ENCODE data around the gene PPP2R5B. TPM values are rescaled to one million over a fixed set of nuclear protein-coding genes. Genes with fewer than 3 reads are reported as not detected.
A peak's percentile ranks its signal among the peaks of the same experiment; 100 is the strongest.

PPP2R5B gene
- total and polyA plus RNA-seq, 9 donors = 8.0 to 16.2 (median 12.2) TPM

GRCh38 chr11:64887757-64888405 lies 36.6 kb upstream of the PPP2R5B start:
- Histone ChIP-seq H3K36me3 (no peaks in the 10 kb centered on the region), H3K4me1 (ENCODE audit: insufficient read depth) (peaks cover 1% of the 10 kb centered on the region), H3K27ac (no peak overlapping the region), H3K27me3 (no peaks in the 10 kb centered on the region), H3K9me3 (no peaks in the 10 kb centered on the region), H3K4me3 (no peak overlapping the region)
- peak; percentile 69 to 88 (median 82) for DNase-seq
- intact Hi-C loops (cut with DNase I) = loop anchor here in 2 of 4 donors (2.0 to 5.0 kb wide), 2 partner anchors 41 to 43 kb away; partner anchors contain the start of gene CDC42BPG (in 1 of the 2)
- TF ChIP-seq CTCF (IDR thresholded peaks at IDR 0.05) (peak; percentile 90 to 96 (median 95)), POLR2A (IDR thresholded peaks at IDR 0.05) (no peak), EP300 (IDR thresholded peaks at IDR 0.05) (no peak)
- WGBS, 3 donors = 15 to 21% (median 17%) methylated on average over 33 to 34 of the region's 34 CpGs

GRCh38 chr11:64888406-64888728 lies 36.1 kb upstream of the PPP2R5B start:
- H3K4me1 ChIP-seq (ENCODE audit: insufficient read depth) = peaks cover 1% of the 10 kb centered on the region
- no peaks in the 10 kb centered on the region for H3K27me3 ChIP-seq
- H3K4me3 ChIP-seq = no peak overlapping the region
- intact Hi-C loops (cut with DNase I) = loop anchor here in 2 of 4 donors (2.0 to 5.0 kb wide), 2 partner anchors 41 to 44 kb away; partner anchors contain the start of gene CDC42BPG (in 1 of the 2)
- H3K27ac ChIP-seq = no peak overlapping the region
- no peaks in the 10 kb centered on the region for H3K9me3 ChIP-seq
- TF ChIP-seq EP300 (IDR thresholded peaks at IDR 0.05) (no peak), POLR2A (IDR thresholded peaks at IDR 0.05) (no peak), CTCF (IDR thresholded peaks at IDR 0.05) (no peak)
- no peak for DNase-seq
- WGBS, 3 donors = 62 to 69% (median 68%) methylated on average over 8 of the region's 8 CpGs
- H3K36me3 ChIP-seq = no peaks in the 10 kb centered on the region

- H3K9me3 ChIP-seq = no peaks in the 10 kb centered on the region
- intact Hi-C loops (cut with DNase I) = loop anchor here in 2 of 4 donors (2.0 to 5.0 kb wide), 2 partner anchors 42 to 44 kb away; partner anchors contain the start of gene CDC42BPG (in 1 of the 2)
- no peak overlapping the region for H3K27ac ChIP-seq
- peaks cover 1% of the 10 kb centered on the region for H3K4me1 ChIP-seq (ENCODE audit: insufficient read depth)
- DNase-seq = no peak
- TF ChIP-seq EP300 (IDR thresholded peaks at IDR 0.05) (no peak), CTCF (IDR thresholded peaks at IDR 0.05) (no peak)
- no peaks in the 10 kb centered on the region for H3K27me3 ChIP-seq
- H3K36me3 ChIP-seq = no peaks in the 10 kb centered on the region
- no peak overlapping the region for H3K4me3 ChIP-seq
- 27 to 59% (median 44%) methylated on average over 6 to 9 of the region's 9 CpGs for WGBS, 3 donors
Measured at GRCh38 chr11:64888729-64889511, 35.6 kb upstream of the PPP2R5B start.

- TF ChIP-seq CTCF (IDR thresholded peaks at IDR 0.05) (no peak), POLR2A (IDR thresholded peaks at IDR 0.05) (no peak), EP300 (IDR thresholded peaks at IDR 0.05) (no peak)
- intact Hi-C loops (cut with DNase I) = no loop called here
- Histone ChIP-seq H3K27me3 (no peaks in the 10 kb centered on the region), H3K36me3 (no peaks in the 10 kb centered on the region), H3K4me1 (ENCODE audit: insufficient read depth) (peaks cover 1% of the 10 kb centered on the region), H3K4me3 (peak overlapping the region; percentile 20), H3K27ac (no peak overlapping the region), H3K9me3 (no peaks in the 10 kb centered on the region)
- WGBS, 3 donors = 80 to 87% (median 85%) methylated on average over 7 of the region's 7 CpGs
- DNase-seq = no peak
Measured at GRCh38 chr11:64890522-64890939, 34.0 kb upstream of the PPP2R5B start.

All from ovary (tissue), 9 donors.